Neutrophil (primary cell): Measurements from ENCODE around the gene TRPV3.

ENCODE experiments used
- H3K27ac ChIP-seq: fragments of 200-600 bp; sonication (generic); 2 replicates; pipeline ENCODE4 v1.5.1; 2016; ENCODE audit warnings: mild to moderate bottlenecking, moderate library complexity
- H3K27me3 ChIP-seq: fragments of 200-600 bp; sonication (generic); 2 replicates; pipeline ENCODE4 v1.6.0; 2016; ENCODE audit warnings: mild to moderate bottlenecking
- H3K36me3 ChIP-seq: fragments of 200-600 bp; sonication (generic); 2 replicates; pipeline ENCODE4 v1.5.1; 2017
- H3K4me1 ChIP-seq, 2 experiments: fragments of 200-600 bp in 1 of 2; sonication (generic) in 1 of 2; 1 replicate in 1 of 2; 2 replicates in 1 of 2; pipeline versions ENCODE4 v1.5.1 to v1.6.1; 2013 to 2016; ENCODE audit warnings: low read depth in 1 of 2, low read length in 1 of 2, mild to moderate bottlenecking in 1 of 2, moderate library complexity in 1 of 2; ENCODE audit not compliant: control insufficient read depth in 1 of 2, insufficient read depth in 1 of 2
- H3K4me3 ChIP-seq, 2 experiments: fragments of 200-600 bp in 1 of 2; sonication (generic) in 1 of 2; 1 replicate in 1 of 2; 2 replicates in 1 of 2; pipeline ENCODE4 v1.5.1; 2013 to 2016; ENCODE audit warnings: low read depth in 1 of 2, low read length in 1 of 2, mild to moderate bottlenecking in 1 of 2, moderate library complexity in 1 of 2
- H3K9me3 ChIP-seq: fragments of 200-600 bp; sonication (generic); 2 replicates; pipeline ENCODE4 v1.5.1; 2016
- TF ChIP-seq, protein P1 (sequence below): fragments of 200-600 bp; sonication (generic); IDR thresholded peaks from 2 replicates; pipeline ENCODE4 v1.5.1; 2016; ENCODE audit warnings: antibody characterized with exemption

Gene TRPV3

DNA sequence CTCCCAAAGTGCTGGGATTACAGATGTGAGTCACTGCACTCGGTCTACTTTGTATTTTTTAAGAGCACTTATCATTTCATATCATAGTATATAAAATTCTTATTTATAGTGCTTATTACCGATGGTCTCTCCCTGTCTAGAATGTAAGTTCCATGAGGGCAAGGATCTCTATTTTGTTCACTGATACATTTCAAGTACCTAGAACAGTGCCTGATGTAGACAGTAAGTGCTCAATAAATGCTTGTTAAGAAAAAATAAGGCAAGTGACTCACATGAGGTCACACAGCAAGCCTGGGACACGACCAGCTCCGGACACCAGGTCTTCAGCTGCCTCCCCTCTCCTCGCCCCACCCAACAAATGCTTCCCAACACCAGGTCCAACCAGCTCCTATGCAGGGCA lies 23.9 kb downstream of the TRPV3 start:
- no peaks in the 10 kb centered on the region for H3K9me3 ChIP-seq
- TF ChIP-seq, protein P1, sequence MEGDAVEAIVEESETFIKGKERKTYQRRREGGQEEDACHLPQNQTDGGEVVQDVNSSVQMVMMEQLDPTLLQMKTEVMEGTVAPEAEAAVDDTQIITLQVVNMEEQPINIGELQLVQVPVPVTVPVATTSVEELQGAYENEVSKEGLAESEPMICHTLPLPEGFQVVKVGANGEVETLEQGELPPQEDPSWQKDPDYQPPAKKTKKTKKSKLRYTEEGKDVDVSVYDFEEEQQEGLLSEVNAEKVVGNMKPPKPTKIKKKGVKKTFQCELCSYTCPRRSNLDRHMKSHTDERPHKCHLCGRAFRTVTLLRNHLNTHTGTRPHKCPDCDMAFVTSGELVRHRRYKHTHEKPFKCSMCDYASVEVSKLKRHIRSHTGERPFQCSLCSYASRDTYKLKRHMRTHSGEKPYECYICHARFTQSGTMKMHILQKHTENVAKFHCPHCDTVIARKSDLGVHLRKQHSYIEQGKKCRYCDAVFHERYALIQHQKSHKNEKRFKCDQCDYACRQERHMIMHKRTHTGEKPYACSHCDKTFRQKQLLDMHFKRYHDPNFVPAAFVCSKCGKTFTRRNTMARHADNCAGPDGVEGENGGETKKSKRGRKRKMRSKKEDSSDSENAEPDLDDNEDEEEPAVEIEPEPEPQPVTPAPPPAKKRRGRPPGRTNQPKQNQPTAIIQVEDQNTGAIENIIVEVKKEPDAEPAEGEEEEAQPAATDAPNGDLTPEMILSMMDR: no peak
- no peak overlapping the region for H3K4me3 ChIP-seq

DNA sequence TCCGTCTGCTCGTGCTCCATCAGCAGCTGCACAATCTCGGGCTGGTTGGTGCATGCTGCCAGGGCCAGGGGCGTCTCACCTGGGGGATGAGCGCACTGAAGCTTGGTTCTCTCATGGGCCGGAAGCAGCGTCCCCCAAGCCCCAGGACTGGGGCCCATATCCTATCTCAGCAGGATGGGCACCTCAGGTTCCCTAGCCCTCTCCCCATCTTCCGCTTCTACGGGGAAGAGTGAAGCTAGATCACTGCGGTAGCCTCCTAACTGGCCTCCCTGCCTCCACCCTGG lies 24.8 kb downstream of the TRPV3 start:
- TF ChIP-seq, protein P1: no peak
- Histone ChIP-seq H3K4me3 (no peak overlapping the region), H3K9me3 (no peaks in the 10 kb centered on the region), H3K27ac (no peak overlapping the region), H3K4me1 (no peaks in the 10 kb centered on the region), H3K36me3 (no peaks in the 10 kb centered on the region), H3K27me3 (peaks cover 39% of the 10 kb centered on the region)

More for the DNA sequence above, 23.9 kb downstream of the TRPV3 start:
- no peaks in the 10 kb centered on the region for H3K36me3 ChIP-seq
- no peak overlapping the region for H3K27ac ChIP-seq
- peaks cover 39% of the 10 kb centered on the region for H3K27me3 ChIP-seq
- no peaks in the 10 kb centered on the region for H3K4me1 ChIP-seq

DNA sequence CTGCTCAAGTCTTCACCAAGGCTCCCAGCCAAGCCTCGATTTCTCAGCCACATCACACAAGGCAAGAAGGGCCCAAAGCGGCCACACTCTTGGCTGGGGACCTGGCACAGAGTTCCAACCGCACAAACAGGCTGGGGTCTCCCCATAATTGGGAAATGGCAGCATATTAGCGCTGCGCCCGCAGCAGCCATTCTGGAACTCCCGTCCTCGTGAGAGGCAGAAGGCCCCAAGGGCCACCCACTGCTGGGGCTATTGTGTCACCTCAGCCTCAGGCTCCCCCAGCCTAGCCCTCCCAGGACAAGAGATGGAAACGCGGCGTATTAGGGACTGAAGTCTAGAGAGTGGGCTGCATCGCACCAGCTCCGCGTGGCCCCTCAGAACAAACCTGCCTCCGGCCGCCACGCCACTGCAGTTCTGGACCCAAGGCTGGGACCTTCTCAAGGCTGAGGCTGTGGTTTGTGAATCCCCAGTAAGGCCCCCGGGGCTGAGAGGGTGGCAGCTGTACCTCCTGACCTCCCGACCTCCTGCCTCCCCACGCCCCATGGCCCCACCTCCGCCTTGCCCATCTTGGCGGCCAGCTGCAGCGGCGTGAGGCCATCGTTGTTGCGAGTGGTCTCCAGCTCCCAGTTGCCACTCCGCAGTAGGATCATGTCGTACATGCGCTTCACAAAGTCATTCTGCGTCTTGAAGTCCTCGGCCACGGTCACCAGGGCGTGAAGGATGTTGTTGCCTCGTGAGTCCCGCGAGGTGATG lies 25.3 kb downstream of the TRPV3 start:
- H3K4me1 ChIP-seq: no peaks in the 10 kb centered on the region
- TF ChIP-seq, protein P1: no peak
- H3K27ac ChIP-seq: no peak overlapping the region
- H3K27me3 ChIP-seq: peaks cover 39% of the 10 kb centered on the region
- no peak overlapping the region for H3K4me3 ChIP-seq
- no peaks in the 10 kb centered on the region for H3K9me3 ChIP-seq
- no peaks in the 10 kb centered on the region for H3K36me3 ChIP-seq

DNA sequence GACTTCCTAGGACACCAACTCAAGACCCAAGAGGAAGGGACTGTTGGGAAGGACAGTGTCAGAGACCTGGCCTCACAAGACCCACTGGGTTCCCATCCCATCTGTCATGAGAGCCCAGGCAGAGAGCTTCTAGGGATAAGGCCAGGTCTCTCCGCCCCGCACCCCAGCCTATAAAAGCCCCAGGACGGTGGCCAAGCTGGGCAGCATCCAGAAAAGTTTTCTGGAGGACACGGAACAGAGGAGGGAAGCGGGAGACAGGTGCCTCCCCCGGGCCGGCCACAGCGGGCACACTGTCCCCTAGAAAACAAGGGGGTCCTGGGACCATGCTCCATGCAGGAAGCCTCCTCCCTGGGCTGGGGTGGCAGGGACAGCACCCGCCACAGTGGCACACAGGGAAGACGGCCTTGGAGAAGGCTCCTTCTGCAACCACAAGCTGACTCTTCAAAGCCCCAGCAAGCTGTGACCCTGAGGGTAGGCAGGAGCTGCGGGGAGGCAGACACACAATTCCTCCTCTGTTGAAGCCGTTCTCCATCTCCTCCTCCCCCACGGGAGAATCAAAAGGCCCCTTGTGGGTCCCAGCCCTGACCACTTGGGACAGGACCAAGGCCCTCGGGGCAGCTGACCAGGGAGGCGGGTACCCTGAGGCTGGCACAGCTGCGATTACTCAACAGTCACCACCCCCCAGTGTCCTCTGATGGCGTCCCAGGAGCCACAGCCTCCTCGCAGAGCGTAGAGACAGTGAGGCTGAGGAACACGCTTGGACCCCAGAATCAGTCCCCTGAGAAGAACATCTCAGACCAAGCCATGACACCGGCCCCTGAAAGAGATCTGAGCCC lies 26.1 kb downstream of the TRPV3 start:
- TF ChIP-seq, protein P1: no peak
- no peak overlapping the region for H3K4me3 ChIP-seq
- H3K4me1 ChIP-seq: no peaks in the 10 kb centered on the region
- no peaks in the 10 kb centered on the region for H3K36me3 ChIP-seq
- no peaks in the 10 kb centered on the region for H3K9me3 ChIP-seq
- H3K27ac ChIP-seq: no peak overlapping the region
- peaks cover 31% of the 10 kb centered on the region for H3K27me3 ChIP-seq

DNA sequence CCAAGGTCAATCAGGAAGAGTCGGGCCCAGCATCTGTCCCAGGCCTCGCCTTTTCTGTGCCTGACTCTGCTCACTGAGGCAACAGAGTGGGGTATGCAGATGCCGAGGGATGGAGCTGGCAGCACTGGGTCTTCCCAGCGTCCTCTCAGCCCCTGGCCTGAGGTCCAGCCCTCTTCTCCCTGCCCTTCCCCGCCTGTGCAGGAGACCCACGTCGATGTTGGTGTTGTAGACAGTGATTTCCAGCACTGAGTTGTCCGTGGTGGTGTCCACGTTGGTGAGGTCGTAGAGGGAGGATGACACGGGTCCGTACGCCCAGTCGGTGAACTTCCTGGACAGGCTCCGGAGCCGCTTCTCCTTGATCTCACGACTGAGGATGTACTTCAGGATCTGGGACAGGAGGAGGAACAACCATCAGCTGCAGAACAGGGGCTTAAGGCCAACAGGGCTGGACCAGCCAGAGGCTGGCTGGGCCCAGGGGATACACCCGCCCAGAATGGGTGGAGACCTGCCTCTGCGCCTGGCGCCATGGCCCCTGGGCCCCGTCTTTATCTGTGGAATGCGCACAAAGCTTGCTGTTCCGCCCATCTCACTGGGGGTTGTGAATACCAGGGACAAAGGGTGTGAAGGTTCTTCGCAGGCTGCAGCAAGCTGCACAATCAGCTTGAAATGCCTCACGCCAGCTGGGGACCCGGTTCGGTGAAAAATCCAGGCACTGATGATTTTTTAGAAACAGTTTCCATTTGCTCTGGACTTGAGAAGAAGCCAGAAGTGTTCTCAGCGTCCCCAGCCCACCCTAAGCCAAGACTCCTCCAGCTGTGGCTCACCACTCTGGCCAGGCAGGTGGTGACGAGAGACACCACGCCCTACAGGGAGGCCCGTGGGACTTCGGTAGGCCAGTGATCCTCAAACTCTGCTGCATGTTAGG lies 27.5 kb downstream of the TRPV3 start:
- Histone ChIP-seq H3K36me3 (no peaks in the 10 kb centered on the region), H3K4me1 (no peaks in the 10 kb centered on the region), H3K27ac (no peak overlapping the region), H3K27me3 (peaks cover 17% of the 10 kb centered on the region), H3K4me3 (no peak overlapping the region), H3K9me3 (no peaks in the 10 kb centered on the region)
- TF ChIP-seq, protein P1: no peak
